ENCODE measurements around the gene PON3.

- no peak for TF ChIP-seq CTCF (IDR thresholded peaks at IDR 0.05)
- no peak for TF ChIP-seq POLR2A (IDR thresholded peaks at IDR 0.05)
Observed at GRCh38 chr7:95376632-95377400, 19.4 kb downstream of the PON3 start.
